CD4-positive, alpha-beta T cell treated with Interleukin-6 for 4 hours (primary cell): ENCODE measurements around the gene RBM46.
"Not testable (repeated sequence)": the region's sequence is repeated elsewhere in the genome, so short reads cannot be mapped to it uniquely, and the experiment has no call there.

Experiments used
- DNase-seq: peaks from one replicate; pipeline ENCODE4 v3.0.0-alpha.2; 2020; ENCODE audit warnings: mixed read lengths

The RBM46 gene

DNA sequence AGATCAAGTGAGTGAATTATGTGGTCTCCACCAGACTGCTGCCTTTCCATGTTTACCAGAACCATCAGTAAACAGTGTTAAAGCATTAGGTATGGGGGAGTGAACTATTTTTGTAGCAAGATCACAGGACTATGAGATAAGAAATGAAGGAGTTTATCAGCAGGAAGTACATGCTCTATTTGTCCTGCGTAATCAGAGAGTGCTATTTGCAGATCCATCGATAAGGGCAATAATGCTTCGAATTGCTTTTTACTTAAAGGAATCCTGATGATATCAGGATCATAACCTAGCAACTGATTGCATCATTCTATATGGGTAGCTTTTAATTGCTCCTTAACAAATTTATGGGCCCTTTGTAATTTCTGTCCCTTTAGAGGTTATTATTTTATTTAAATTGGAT, 57.1 kb downstream of the RBM46 start:
- no peak for DNase-seq

- DNase-seq, result no peak
Observed at GRCh38 chr4:154838694-154839093, 57.6 kb downstream of the RBM46 start.

- no peak for DNase-seq
Observed at GRCh38 chr4:154854362-154854761, 73.3 kb downstream of the RBM46 start.

DNA sequence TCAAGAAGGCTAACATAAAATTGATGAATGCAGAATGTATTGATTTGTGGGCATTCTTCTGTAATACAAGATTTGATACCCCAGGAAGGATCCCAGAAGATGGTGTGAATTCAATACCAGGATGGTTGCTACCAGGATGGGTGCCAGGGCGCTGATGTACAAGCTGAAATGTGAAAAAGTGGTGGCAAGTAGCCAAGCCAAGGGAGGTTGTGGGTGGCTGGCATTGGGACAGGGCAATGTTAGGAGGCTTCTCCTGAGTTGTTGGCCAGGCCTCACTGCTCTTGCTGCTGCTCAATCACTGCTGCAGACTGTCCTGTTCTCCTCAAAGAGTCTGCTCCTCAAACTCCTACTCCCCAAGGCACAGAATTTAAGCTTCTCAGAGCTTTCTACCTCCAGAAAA, 77.1 kb downstream of the RBM46 start:
- DNase-seq, result no peak

- DNase-seq, result no peak
Observed at GRCh38 chr4:154868414-154869194, 87.5 kb downstream of the RBM46 start.

DNA sequence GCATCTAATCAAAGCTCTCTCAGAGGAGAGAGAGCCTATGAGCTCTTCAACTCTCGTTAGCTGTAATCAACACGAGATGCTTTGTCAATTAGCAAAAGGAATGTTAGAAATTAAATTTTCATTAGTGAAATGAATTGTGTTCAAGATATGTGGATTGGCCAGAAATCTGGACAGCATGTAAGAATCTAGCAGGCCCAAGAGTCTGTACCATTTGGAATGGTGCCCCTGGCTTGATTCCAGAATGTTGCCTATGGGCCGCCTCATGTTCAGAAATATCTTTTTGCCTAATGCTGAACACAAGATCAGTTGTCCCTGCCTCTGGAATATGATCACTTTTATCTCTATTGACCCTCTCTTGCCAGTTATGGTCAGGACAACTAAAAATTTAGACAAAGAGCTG, 88.2 kb downstream of the RBM46 start:
- no peak for DNase-seq

DNA sequence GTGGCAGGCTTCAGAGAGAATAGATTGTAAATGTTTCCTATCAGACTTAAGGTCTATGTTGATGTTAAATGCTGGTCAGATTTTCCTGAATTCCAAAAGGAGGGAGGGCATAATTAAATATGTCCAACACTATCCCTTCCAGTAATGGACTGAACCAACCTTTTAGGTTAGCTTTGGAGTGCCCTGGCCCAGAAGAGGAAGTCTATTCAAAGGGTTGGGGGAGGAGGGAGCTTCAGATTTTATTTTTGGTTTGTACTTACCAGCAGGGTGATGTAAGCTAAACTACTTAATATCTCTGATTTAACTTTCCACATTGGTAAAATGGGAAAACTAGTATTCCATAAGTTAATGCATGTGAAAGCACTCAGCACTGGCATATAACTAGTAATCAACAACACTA, 91.1 kb downstream of the RBM46 start:
- DNase-seq, result no peak

DNA sequence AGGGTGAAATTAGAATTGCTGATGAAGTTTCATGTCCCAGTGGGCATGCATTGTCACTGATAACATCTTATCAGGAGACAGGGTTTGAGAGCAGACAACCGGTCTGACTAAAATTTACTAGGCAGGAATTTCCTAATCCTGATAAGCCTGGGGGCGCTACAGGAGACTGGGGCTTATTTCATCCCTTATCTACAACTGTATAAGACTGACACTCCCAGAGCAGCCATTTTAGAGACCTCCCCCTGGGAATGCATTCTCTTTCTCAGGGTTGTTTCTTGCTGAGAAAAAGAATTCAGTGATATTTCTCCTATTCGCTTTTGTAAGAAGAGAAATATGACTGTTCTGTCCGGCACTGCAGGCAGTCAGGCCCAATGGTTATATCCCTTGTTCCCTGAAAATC, 93.0 kb downstream of the RBM46 start:
- DNase-seq, result not testable (repeated sequence)

DNA sequence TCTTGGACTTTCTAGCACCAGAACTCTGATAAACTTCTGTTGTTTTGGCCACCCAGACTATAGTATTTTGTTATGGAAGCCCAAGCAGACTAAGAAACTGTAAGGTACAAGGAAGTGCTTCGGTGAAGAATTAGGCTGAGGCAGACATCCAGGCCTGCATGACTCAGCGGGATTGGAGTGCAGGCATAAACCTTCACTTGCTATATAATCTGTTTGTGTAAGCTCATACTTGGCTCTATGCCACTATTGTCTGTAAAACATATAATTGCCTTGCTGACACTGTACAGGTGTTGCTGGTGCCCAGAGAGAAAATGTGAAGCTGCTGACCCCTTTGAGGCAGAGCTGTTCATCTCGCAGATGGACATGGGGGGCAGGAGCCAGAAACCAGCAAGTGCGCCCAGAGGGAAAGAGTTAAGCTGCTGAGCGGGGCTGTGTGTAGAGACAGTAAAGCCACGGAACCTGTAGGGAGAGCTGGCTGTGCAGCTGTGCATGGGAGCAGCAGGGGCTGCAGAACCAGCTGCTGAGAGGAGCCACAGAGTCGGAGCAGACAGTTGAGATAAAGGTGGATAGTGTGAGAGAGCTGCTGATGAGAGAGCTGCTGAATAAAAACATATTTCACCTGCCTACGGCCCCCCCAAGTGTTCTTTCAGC, 96.2 kb downstream of the RBM46 start:
- DNase-seq, result no peak
